Stimulated activated CD8-positive, alpha-beta memory T cell treated with anti-CD3 and anti-CD28 coated beads, Interleukin-4, amount 100 ng/mL, for 24 hours (primary cell): Measurements from ENCODE around the gene CHRDL1.

Source experiments
- DNase-seq: peaks from one replicate; pipeline ENCODE4 v3.0.0-alpha.2; 2020; ENCODE audit warnings: low read depth

CHRDL1 gene

GRCh38 chrX:110743679-110744340 is 51.8 kb downstream of the CHRDL1 start:
- no peak for DNase-seq

- no peak for DNase-seq
Observed at GRCh38 chrX:110741213-110741796, 54.3 kb downstream of the CHRDL1 start.

DNA sequence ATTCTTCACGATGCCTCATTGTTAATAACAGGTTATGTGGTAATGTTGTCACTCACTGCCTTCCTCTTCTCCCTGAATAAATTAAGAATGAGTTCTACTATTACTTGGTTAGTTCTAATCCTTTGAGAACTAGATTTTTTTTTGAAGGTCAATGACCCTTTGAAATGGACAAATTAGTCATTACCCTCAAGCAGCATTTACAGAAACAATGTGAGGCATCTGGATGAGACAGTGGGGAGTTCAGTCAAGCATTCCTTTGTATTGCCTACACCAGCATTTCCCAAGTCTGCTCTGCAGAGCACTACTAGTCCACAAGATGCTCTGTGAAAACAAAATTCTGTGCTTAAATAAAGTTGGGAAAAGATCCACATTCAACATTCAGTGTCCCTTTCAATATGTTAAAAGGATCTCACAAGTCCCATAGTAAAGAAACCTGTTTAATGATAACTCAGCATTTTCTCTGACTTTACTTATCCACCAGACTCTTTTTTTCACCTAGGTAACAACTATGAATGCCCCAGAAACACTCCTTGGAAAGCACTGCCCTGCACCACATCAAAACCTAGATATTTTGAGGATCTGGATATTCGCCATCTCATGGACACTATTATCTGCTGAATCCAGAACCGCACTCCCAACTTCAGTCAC is 60.6 kb downstream of the CHRDL1 start:
- no peak for DNase-seq

- no peak for DNase-seq
Observed at GRCh38 chrX:110734271-110734670, 61.3 kb downstream of the CHRDL1 start.

- DNase-seq, result no peak
Observed at GRCh38 chrX:110733166-110733565, 62.5 kb downstream of the CHRDL1 start.

GRCh38 chrX:110732266-110732665 is 63.4 kb downstream of the CHRDL1 start:
- no peak for DNase-seq

- no peak for DNase-seq
Observed at GRCh38 chrX:110723844-110724243, 71.8 kb downstream of the CHRDL1 start.

- no peak for DNase-seq
Observed at GRCh38 chrX:110722135-110722534, 73.5 kb downstream of the CHRDL1 start.

DNA sequence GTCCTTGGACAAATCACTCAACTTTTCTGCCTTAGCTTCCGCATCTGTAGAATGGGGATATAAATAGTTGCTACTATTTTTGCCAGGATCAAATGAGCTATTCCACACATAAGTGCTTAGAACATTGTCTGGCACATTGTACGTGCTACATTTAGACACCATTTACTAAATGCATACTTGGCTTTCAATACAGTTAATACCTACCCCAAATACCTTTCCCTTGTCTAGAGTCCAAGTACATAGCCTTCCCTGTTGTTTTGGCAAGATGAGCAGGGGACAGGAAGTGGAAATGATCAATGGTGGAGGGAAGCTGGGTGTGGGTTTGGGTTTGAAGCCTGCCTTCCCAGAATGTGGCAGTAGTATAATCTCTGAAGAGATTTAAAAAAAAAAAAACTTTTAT is 82.0 kb downstream of the CHRDL1 start:
- DNase-seq, result no peak

DNA sequence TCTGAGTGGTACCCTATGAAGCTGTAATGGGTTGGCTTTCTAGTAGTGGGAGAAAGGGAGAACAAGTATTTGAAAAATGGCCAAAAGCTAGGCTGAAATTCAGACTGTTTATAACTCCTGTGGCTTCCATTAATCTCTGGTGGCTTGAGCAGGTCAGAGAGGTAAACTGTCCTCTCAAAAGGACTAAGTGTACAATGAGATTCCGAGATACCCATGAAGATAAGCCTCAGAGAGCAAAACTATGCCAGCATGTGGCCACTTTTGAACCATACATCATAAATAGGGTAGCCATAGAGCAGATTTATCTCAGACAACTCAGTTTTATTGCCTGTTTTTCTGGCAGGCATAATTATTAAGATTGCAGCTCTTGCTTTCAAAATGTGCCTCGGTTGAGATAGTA is 89.2 kb downstream of the CHRDL1 start:
- DNase-seq, result no peak

DNA sequence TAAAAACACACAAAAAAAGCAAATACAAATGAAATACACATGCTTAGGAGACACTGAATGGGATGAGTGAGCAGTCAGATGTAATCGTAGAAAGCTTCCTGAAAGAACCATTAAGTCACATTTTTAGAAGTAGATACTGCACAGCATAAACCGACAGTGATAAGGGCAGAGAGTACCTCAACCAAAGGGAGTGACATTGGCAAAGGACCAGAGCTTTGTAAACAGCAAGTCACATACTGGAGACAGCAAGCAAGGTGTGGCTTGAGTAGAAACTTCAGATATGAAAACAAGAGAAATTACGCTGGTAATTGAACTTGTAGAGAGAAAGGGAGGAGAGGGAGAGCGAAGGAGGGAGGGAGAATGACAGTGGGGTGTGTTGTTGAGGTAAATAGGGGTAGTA is 92.0 kb downstream of the CHRDL1 start:
- DNase-seq, result no peak

GRCh38 chrX:110699109-110699508 is 96.5 kb downstream of the CHRDL1 start:
- no peak for DNase-seq

GRCh38 chrX:110698696-110699095 is 96.9 kb downstream of the CHRDL1 start:
- no peak for DNase-seq

DNA sequence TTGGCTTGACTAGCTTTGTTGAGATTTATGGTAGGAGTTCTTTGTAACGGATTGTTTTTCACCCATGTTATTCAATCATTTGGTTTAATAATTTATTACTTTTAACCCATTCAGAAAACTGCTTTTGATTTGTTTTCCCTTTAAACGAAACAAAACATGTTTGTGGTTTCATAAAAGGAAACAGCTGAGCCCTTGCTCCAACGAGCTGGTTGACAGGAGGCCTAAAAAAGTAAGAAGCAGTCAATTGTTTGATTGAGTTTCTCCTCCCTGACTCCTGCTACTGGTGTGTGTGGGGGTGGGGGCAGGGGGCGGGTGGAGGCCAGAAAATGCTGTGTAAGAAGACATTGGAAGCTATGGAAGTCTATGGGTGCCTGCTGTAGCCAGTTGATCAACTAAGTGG is 102.8 kb downstream of the CHRDL1 start:
- no peak for DNase-seq

DNA sequence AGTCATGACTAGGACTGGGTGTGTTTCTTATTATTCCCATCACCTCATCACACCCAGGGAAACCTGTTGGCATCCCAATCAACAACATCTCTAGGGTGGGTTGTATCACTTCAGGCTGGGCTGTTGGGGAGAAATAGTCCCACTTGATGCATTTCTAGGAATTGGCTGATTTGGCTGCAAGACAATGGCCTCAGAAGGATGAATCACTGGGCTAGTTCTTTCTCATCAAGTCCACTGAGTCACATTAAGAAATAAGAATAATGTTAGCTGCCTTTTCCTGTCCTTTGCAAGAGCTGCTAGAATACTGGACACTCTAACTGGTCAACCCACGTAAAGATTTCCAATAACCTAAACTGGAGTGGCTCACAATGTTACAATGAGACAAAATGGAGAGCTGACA is 104.2 kb downstream of the CHRDL1 start:
- DNase-seq, result no peak

- no peak for DNase-seq
Observed at GRCh38 chrX:110684653-110685052, 111.0 kb downstream of the CHRDL1 start.

DNA sequence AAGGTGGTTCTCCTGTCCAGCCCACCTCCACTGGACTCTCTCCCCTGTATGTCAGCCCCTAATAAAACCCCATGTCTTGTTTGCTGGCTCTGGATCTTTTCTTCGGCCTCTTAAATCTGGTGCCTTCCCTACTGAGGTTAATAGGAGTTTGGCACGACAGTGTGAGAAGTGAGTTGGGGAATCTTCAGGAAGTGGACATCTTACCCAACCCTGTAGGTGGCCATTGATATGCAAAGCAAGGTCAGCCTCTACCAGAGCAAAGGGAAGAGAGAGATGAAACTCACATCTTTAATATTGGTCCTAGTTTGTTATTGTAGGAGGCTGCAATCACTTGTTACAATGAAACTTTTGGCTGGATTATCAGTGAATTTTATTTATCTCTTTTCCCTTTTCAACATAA is 111.7 kb downstream of the CHRDL1 start:
- DNase-seq, result no peak

GRCh38 chrX:110678591-110678990 is 117.0 kb downstream of the CHRDL1 start:
- no peak for DNase-seq

- DNase-seq, result no peak
Observed at GRCh38 chrX:110675886-110676285, 119.7 kb downstream of the CHRDL1 start.

DNA sequence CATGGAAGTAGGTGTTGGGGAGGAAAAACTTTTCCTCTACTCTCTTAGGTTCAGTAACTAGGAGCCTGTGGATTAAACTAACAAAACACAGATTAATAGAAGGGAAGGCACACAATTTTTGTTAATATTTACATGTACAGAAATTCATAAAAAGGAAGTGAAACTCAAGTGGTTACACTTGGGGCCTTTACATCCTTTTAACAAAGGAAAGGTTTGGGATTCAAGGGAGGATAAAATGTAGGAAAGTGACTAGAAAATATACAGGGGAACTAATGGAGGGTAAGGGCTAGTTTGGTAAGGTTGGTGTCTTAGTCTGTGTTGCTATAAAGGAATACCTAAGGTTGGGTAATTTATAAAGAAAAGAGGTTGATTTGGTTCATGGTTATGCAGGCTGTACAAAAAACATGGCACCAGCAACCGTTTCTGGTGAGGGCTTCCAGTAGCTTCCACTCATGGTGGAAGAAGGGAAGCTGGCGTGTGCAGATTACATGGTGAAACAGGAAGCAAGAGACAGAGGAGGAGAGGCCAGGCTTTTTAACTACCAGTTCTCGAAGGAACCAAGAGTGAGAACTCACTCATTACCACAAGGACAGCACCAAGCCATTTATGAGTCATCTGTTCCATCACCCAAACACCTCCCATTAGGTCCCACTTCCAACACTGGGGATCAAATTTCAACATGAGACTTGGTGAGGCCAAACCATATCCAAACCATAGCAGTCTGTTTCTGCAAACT is 124.4 kb downstream of the CHRDL1 start:
- no peak for DNase-seq

- no peak for DNase-seq
Observed at GRCh38 chrX:110669572-110669971, 126.0 kb downstream of the CHRDL1 start.

GRCh38 chrX:110667706-110668105 is 127.9 kb downstream of the CHRDL1 start:
- DNase-seq, result no peak
